Measurements from ENCODE around the gene TTC21B. TPM values are rescaled to one million over a fixed set of nuclear protein-coding genes. Genes with fewer than 3 reads are reported as not detected.
A peak's percentile ranks its signal among the peaks of the same experiment; 100 is the strongest.

The TTC21B gene
- total RNA-seq, 1 experiment from 2014 or later = 16.3 TPM

GRCh38 chr2:165835363-165835762 lies 118.2 kb downstream of the TTC21B start:
- DNase-seq (ENCODE audit: low read depth) = no peak

- peak; percentile 15 for DNase-seq (ENCODE audit: low read depth)
Measured at GRCh38 chr2:165833156-165833555, 120.4 kb downstream of the TTC21B start.

GRCh38 chr2:165827921-165828276 lies 125.7 kb downstream of the TTC21B start:
- DNase-seq (ENCODE audit: low read depth) = no peak

- DNase-seq (ENCODE audit: low read depth) = no peak
Measured at GRCh38 chr2:165827016-165827920, 126.3 kb downstream of the TTC21B start.

- DNase-seq (ENCODE audit: low read depth) = peak; percentile 37
Measured at GRCh38 chr2:165825041-165825440, 128.5 kb downstream of the TTC21B start.

Other genes starting within 250 kb of the TTC21B start
- gene GALNT3, start 159.5 kb downstream of the TTC21B start, total RNA-seq (2014; rRNA removed; shearing (Covaris generic)) = 4.7 and 9.3 TPM in 2 replicates
- gene SCN1A, start 174.2 kb upstream of the TTC21B start, total RNA-seq (2014; rRNA removed; shearing (Covaris generic)) = not detected in 2 replicates